ENCODE measurements around the gene FOXRED2. TPM values are rescaled to one million over a fixed set of nuclear protein-coding genes. Genes with fewer than 3 reads are reported as not detected.

The FOXRED2 gene
- polyA plus RNA-seq, 1 experiment, result 2.4 TPM

GRCh38 chr22:36497910-36498665 is 8.8 kb downstream of the FOXRED2 start:
- ChIA-PET POLR2A (no interaction called here), CTCF (interaction anchor here (0.6 kb wide), 1 partner anchor 12 kb away, joined by 3 read pairs; no protein-coding TSS in a partner anchor)
- H3K4me3 ChIP-seq (ENCODE audit: low read depth, low read length), result no peak overlapping the region
- DNase-seq (ENCODE audit: low read depth, low spot score), result no peak
- H3K9me3 ChIP-seq (ENCODE audit: control insufficient read depth, insufficient read depth, low read length), result no peaks in the 10 kb centered on the region
- no peaks in the 10 kb centered on the region for H3K27me3 ChIP-seq (ENCODE audit: control insufficient read depth, insufficient read depth, low read length)
- TF ChIP-seq CTCF (IDR thresholded peaks at IDR 0.05; ENCODE audit: low read depth, low read length), result no peak
- no peak overlapping the region for H3K27ac ChIP-seq (ENCODE audit: low read depth, low read length)

GRCh38 chr22:36493690-36494110 is 13.1 kb downstream of the FOXRED2 start:
- Histone ChIP-seq H3K9me3 (ENCODE audit: control insufficient read depth, insufficient read depth, low read length) (no peaks in the 10 kb centered on the region; the same call in 1 of the 2 replicates), H3K27ac (ENCODE audit: low read depth, low read length) (no peak overlapping the region), H3K4me3 (ENCODE audit: low read depth, low read length) (no peak overlapping the region), H3K27me3 (ENCODE audit: control insufficient read depth, insufficient read depth, low read length) (no peaks in the 10 kb centered on the region)
- DNase-seq (ENCODE audit: low read depth, low spot score), result no peak
- TF ChIP-seq CTCF (IDR thresholded peaks at IDR 0.05; ENCODE audit: low read depth, low read length), result no peak
- CTCF ChIA-PET, result no interaction called here
- POLR2A ChIA-PET, result no interaction called here

- CTCF ChIA-PET, result interaction anchor here (0.6 to 0.8 kb wide), 2 partner anchors 191 to 464 kb away, joined by 3 to 9 read pairs; partner anchors contain the start of gene RBFOX2
- Histone ChIP-seq H3K9me3 (ENCODE audit: control insufficient read depth, insufficient read depth, low read length) (peaks cover 3% of the 10 kb centered on the region), H3K27ac (ENCODE audit: low read depth, low read length) (no peak overlapping the region), H3K27me3 (ENCODE audit: control insufficient read depth, insufficient read depth, low read length) (no peaks in the 10 kb centered on the region), H3K4me3 (ENCODE audit: low read depth, low read length) (no peak overlapping the region)
- TF ChIP-seq CTCF (IDR thresholded peaks at IDR 0.05; ENCODE audit: low read depth, low read length), result no peak
- POLR2A ChIA-PET, result no interaction called here
- no peak for DNase-seq (ENCODE audit: low read depth, low spot score)
Observed at GRCh38 chr22:36492109-36492508, 14.7 kb downstream of the FOXRED2 start.

- no peak for DNase-seq (ENCODE audit: low read depth, low spot score)
- no peak overlapping the region for H3K4me3 ChIP-seq (ENCODE audit: low read depth, low read length)
- no peaks in the 10 kb centered on the region for H3K27me3 ChIP-seq (ENCODE audit: control insufficient read depth, insufficient read depth, low read length)
- TF ChIP-seq CTCF (IDR thresholded peaks at IDR 0.05; ENCODE audit: low read depth, low read length), result no peak
- ChIA-PET CTCF (no interaction called here), POLR2A (interaction anchor here (1.4 kb wide), 1 partner anchor 16 kb away, joined by 5 read pairs; the partner anchor contains the start of gene FOXRED2)
- H3K9me3 ChIP-seq (ENCODE audit: control insufficient read depth, insufficient read depth, low read length), result peaks cover 7% of the 10 kb centered on the region
- no peak overlapping the region for H3K27ac ChIP-seq (ENCODE audit: low read depth, low read length)
Observed at GRCh38 chr22:36491155-36491554, 15.7 kb downstream of the FOXRED2 start.

Data from AG04450 (cell line).